H1 (cell line): ENCODE data around the gene SEL1L2. TPM values are rescaled to one million over a fixed set of nuclear protein-coding genes. Genes with fewer than 3 reads are reported as not detected.

Experiments used
- CTCF ChIA-PET: fragments of 300-600 bp; sonication (Branson Sonifier 250); formaldehyde crosslinking; loops from one replicate; lab custom pipeline; 2021; ENCODE audit not compliant: partially characterized antibody; lab: Charles Lee
- POLR2A ChIA-PET: fragments of 300-600 bp; sonication (Branson Sonifier 250); formaldehyde crosslinking; loops from one replicate; lab custom pipeline; 2021; ENCODE audit warnings: inconsistent platforms; ENCODE audit not compliant: partially characterized antibody; lab: Charles Lee
- DNase-seq, 2 experiments: peaks; one replicate each; pipeline versions ENCODE4 v3.0.0 to v3.0.0-alpha.2; 2010 to 2022; ENCODE audit warnings: low spot score in 2 of 2, low read depth in 1 of 2, mixed read lengths in 1 of 2
- FAIRE-seq: peaks from 2 replicates; lab custom pipeline; 2011; peaks lifted over from hg19 to GRCh38; lab: Jason Lieb, UNC
- H2AFZ ChIP-seq: 2 replicates; pipeline ENCODE4 v1.8.1; 2012; ENCODE audit warnings: low read length, inconsistent platforms
- H2AK5ac ChIP-seq: 2 replicates; pipeline ENCODE4 v1.6.1; 2013; ENCODE audit warnings: low read depth, low read length
- H2BK120ac ChIP-seq: replicated peaks from 2 replicates; pipeline ENCODE3; 2013; ENCODE audit warnings: low read depth, low read length, inconsistent platforms
- H2BK12ac ChIP-seq: 2 replicates; pipeline ENCODE4 v1.6.1; 2013; ENCODE audit warnings: low read depth, low read length
- H2BK15ac ChIP-seq: 2 replicates; pipeline ENCODE4 v1.6.1; 2013; ENCODE audit warnings: low read length
- H2BK20ac ChIP-seq: 2 replicates; pipeline ENCODE4 v1.6.1; 2013; ENCODE audit warnings: low read length
- H2BK5ac ChIP-seq: 2 replicates; pipeline ENCODE4 v1.6.1; 2013; ENCODE audit warnings: low read depth, low read length
- H3K14ac ChIP-seq: 2 replicates; pipeline ENCODE4 v1.6.1; 2013; ENCODE audit warnings: inconsistent platforms; ENCODE audit not compliant: insufficient read length
- H3K18ac ChIP-seq: 2 replicates; pipeline ENCODE4 v1.6.1; 2013; ENCODE audit warnings: low read length; ENCODE audit errors: extremely low read depth
- H3K23ac ChIP-seq: 2 replicates; pipeline ENCODE4 v1.6.1; 2013; ENCODE audit warnings: inconsistent platforms; ENCODE audit not compliant: insufficient read length
- H3K23me2 ChIP-seq: 2 replicates; pipeline ENCODE4 v1.6.1; 2013; ENCODE audit warnings: low read depth, low read length
- H3K27ac ChIP-seq: 2 replicates; pipeline ENCODE4 v1.6.1; 2011; ENCODE audit warnings: low read depth, low read length, inconsistent platforms
- H3K27me3 ChIP-seq, 4 experiments: replicated peaks in 1 of 4; 1 replicate in 1 of 4; 2 replicates in 3 of 4; pipeline versions ENCODE4 v1.6.1 to v1.8.1; 2011 to 2013; ENCODE audit warnings: low read length in 3 of 4, mild to moderate bottlenecking in 3 of 4, inconsistent platforms in 2 of 4, mixed read lengths in 2 of 4, moderate library complexity in 1 of 4; ENCODE audit not compliant: control insufficient read depth in 3 of 4, insufficient read depth in 3 of 4; ENCODE audit errors: extremely low read depth in 1 of 4
- H3K36me3 ChIP-seq, 4 experiments: 2 replicates each; pipeline versions ENCODE4 v1.6.1 to v1.8.1; 2011 to 2013; ENCODE audit warnings: mild to moderate bottlenecking in 4 of 4, low read length in 3 of 4, moderate library complexity in 2 of 4, control low read depth in 1 of 4, inconsistent platforms in 1 of 4; ENCODE audit not compliant: insufficient read depth in 4 of 4, control insufficient read depth in 2 of 4
- H3K4ac ChIP-seq: replicated peaks from 2 replicates; pipeline ENCODE3; 2013; ENCODE audit warnings: low read length, low read depth, mixed read lengths, inconsistent platforms; ENCODE audit not compliant: insufficient read length
- H3K4me1 ChIP-seq, 4 experiments: replicated peaks in 1 of 4; 1 replicate in 1 of 4; 2 replicates in 3 of 4; pipeline versions ENCODE4 v1.6.1 to v1.8.1; 2011 to 2013; ENCODE audit warnings: low read length in 3 of 4, inconsistent platforms in 2 of 4, mixed read lengths in 1 of 4; ENCODE audit not compliant: insufficient read depth in 4 of 4, control insufficient read depth in 3 of 4
- H3K4me2 ChIP-seq, 2 experiments: 2 replicates each; pipeline versions ENCODE4 v1.6.1 to v1.8.1; 2011 to 2013; ENCODE audit warnings: low read depth in 2 of 2, low read length in 2 of 2, control low read depth in 1 of 2, inconsistent platforms in 1 of 2, mild to moderate bottlenecking in 1 of 2; ENCODE audit not compliant: insufficient read depth in 1 of 2
- H3K4me3 ChIP-seq, 4 experiments: fragments of 200-600, 300-600 bp in 1 of 4; sonication (generic), shearing (Covaris generic), sonication (Bioruptor Twin) in 1 of 4; 2 replicates each; pipeline versions ENCODE4 v1.5.1 to v1.8.1; 2011 to 2016; ENCODE audit warnings: low read length in 4 of 4, low read depth in 3 of 4, control low read depth in 2 of 4, inconsistent platforms in 2 of 4, mild to moderate bottlenecking in 2 of 4, mixed read lengths in 1 of 4, moderate library complexity in 1 of 4; ENCODE audit not compliant: insufficient read depth in 2 of 4; ENCODE audit errors: extremely low read depth in 1 of 4
- H3K56ac ChIP-seq: replicated peaks from 2 replicates; pipeline ENCODE3; 2013; ENCODE audit warnings: low read depth, mild to moderate bottlenecking, mixed read lengths, low read length, inconsistent platforms; ENCODE audit not compliant: insufficient read length
- H3K79me1 ChIP-seq: 2 replicates; pipeline ENCODE4 v1.6.1; 2013; ENCODE audit warnings: low read depth, low read length, control low read depth
- H3K79me2 ChIP-seq, 2 experiments: 2 replicates each; pipeline versions ENCODE4 v1.6.1 to v1.8.1; 2012 to 2013; ENCODE audit warnings: low read length in 2 of 2, mild to moderate bottlenecking in 2 of 2, inconsistent platforms in 1 of 2; ENCODE audit not compliant: insufficient read depth in 2 of 2, control insufficient read depth in 1 of 2
- H3K9ac ChIP-seq, 4 experiments: replicated peaks in 1 of 4; 1 replicate in 1 of 4; 2 replicates in 3 of 4; pipeline versions ENCODE4 v1.6.1 to v1.8.1; 2011 to 2013; ENCODE audit warnings: low read depth in 3 of 4, low read length in 3 of 4, control low read depth in 2 of 4, mild to moderate bottlenecking in 2 of 4, moderate library complexity in 2 of 4, inconsistent platforms in 1 of 4; ENCODE audit errors: extremely low read depth in 1 of 4
- H3K9me3 ChIP-seq, 2 experiments: 2 replicates each; pipeline versions ENCODE4 v1.6.1 to v1.8.1; 2012 to 2013; ENCODE audit warnings: mild to moderate bottlenecking in 2 of 2, moderate library complexity in 2 of 2, control low read depth in 1 of 2, inconsistent platforms in 1 of 2, low read depth in 1 of 2, low read length in 1 of 2, mixed read lengths in 1 of 2; ENCODE audit not compliant: insufficient read depth in 2 of 2
- H4K20me1 ChIP-seq, 2 experiments: replicated peaks in 1 of 2; 2 replicates each; pipeline versions ENCODE3 to v1.8.1; 2011 to 2013; ENCODE audit warnings: inconsistent platforms in 2 of 2, low read length in 2 of 2, mild to moderate bottlenecking in 1 of 2; ENCODE audit not compliant: insufficient read depth in 2 of 2, control insufficient read depth in 1 of 2
- H4K5ac ChIP-seq: 2 replicates; pipeline ENCODE4 v1.6.1; 2013; ENCODE audit warnings: low read length, low read depth, mixed read lengths, inconsistent platforms; ENCODE audit not compliant: insufficient read length
- H4K8ac ChIP-seq: 2 replicates; pipeline ENCODE4 v1.8.0; 2013; ENCODE audit warnings: mild to moderate bottlenecking, moderate library complexity, low read length, inconsistent platforms; ENCODE audit not compliant: insufficient read depth; ENCODE audit errors: extremely low read depth
- H4K91ac ChIP-seq: replicated peaks from 2 replicates; pipeline ENCODE3; 2013; ENCODE audit warnings: low read length, mixed read lengths, inconsistent platforms; ENCODE audit not compliant: insufficient read length
- ASH2L ChIP-seq: fragments of 200-600, 300-600 bp; sonication (generic); IDR thresholded peaks from one replicate; pipeline ENCODE4 v1.7.1; 2017; ENCODE audit warnings: low read length
- BACH1 ChIP-seq: IDR thresholded peaks from 2 replicates; pipeline ENCODE4 v1.6.1; 2012; ENCODE audit warnings: low read length, improper control_type of control experiment
- CTCF ChIP-seq, 3 experiments: IDR thresholded peaks; 1 replicate in 2 of 3; 2 replicates in 1 of 3; pipeline versions ENCODE4 v1.5.1 to v1.6.1; 2011; ENCODE audit warnings: low read length in 3 of 3, mild to moderate bottlenecking in 3 of 3, inconsistent platforms in 2 of 3, low read depth in 1 of 3, moderate library complexity in 1 of 3; ENCODE audit not compliant: insufficient read depth in 1 of 3; ENCODE audit errors: control extremely low read depth in 1 of 3
- KDM4A ChIP-seq: IDR thresholded peaks from one replicate; pipeline ENCODE4 v1.7.1; 2012; ENCODE audit warnings: low read depth, mild to moderate bottlenecking, moderate library complexity, low read length, inconsistent platforms; ENCODE audit not compliant: severe bottlenecking
- KDM5A ChIP-seq: fragments of 200-600 bp; IDR thresholded peaks from 2 replicates; pipeline ENCODE4 v1.7.1; 2012; ENCODE audit warnings: mild to moderate bottlenecking, low read length, inconsistent platforms, mixed read lengths
- POLR2A ChIP-seq, 2 experiments: IDR thresholded peaks; 1 replicate in 1 of 2; 2 replicates in 1 of 2; pipeline ENCODE4 v1.6.1; 2011; ENCODE audit warnings: low read depth in 2 of 2, low read length in 2 of 2, mild to moderate bottlenecking in 2 of 2; ENCODE audit errors: control extremely low read depth in 1 of 2
- RBBP5 ChIP-seq: IDR thresholded peaks from 2 replicates; pipeline ENCODE4 v1.7.1; 2012; ENCODE audit warnings: low read depth, mild to moderate bottlenecking, inconsistent platforms, low read length, moderate library complexity, borderline replicate concordance
- SIX5 ChIP-seq: IDR thresholded peaks from 2 replicates; pipeline ENCODE4 v1.6.1; 2011; ENCODE audit warnings: mild to moderate bottlenecking, low read depth, low read length
- SP4 ChIP-seq: IDR thresholded peaks from 2 replicates; pipeline ENCODE4 v1.6.1; 2012; ENCODE audit warnings: low read length, inconsistent platforms
- SRF ChIP-seq: IDR thresholded peaks from 2 replicates; pipeline ENCODE4 v1.6.1; 2011; ENCODE audit warnings: mild to moderate bottlenecking, low read depth, low read length, moderate library complexity
- SUZ12 ChIP-seq: fragments of 200-600 bp; sonication (generic); IDR thresholded peaks from 2 replicates; pipeline ENCODE4 v1.6.1; 2012; ENCODE audit warnings: mild to moderate bottlenecking, inconsistent platforms, low read length, moderate library complexity, mixed read lengths
- USF2 ChIP-seq: IDR thresholded peaks from 2 replicates; pipeline ENCODE4 v1.6.1; 2011; ENCODE audit warnings: low read length, improper control_type of control experiment
- WGBS, 2 experiments: shearing (Covaris generic) in 1 of 2; methylation state at CpG; one replicate each; pipeline versions ENCODE4 v1.1.6 to v1.1.7; 2013 to 2015; ENCODE audit warnings: low lambda C conversion rate in 2 of 2, mixed read lengths in 2 of 2, inconsistent platforms in 1 of 2, low coverage in 1 of 2, missing lambda C conversion rate in 1 of 2; ENCODE audit not compliant: insufficient replicate concordance in 2 of 2, insufficient coverage in 1 of 2, insufficient read length in 1 of 2; ENCODE audit errors: extremely low coverage in 1 of 2, missing lambda C conversion rate in 1 of 2; 5-methylcytosine and 5-hydroxymethylcytosine counted together
- polyA plus RNA-seq, 7 experiments: library from polyadenylated mRNA; depleted of rRNA in 3 of 7; stranded (reverse) in 5 of 7; unstranded in 2 of 7; fragments of >200 nt in 5 of 7; fragments of 200-250 nt in 2 of 7; gene quantifications; 1 replicate in 5 of 7; 2 replicates in 1 of 7; 4 replicates in 1 of 7; pipeline versions ENCODE4 v1.2.1 to v1.2.3, GENCODE V29; 2011 to 2013; ENCODE audit warnings: missing spikeins in 2 of 7, mixed read lengths in 2 of 7
- total RNA-seq: library from RNA; stranded (reverse); fragmentation: NEBNext Ultra II Directional; extraction: Animal tissue kit (Norgen Biotek cat#: 25700); gene quantifications from 2 replicates; pipeline ENCODE4 v1.2.1, GENCODE V29; 2021

SEL1L2 gene
- total and polyA plus RNA-seq, 2 of the 8 experiments (the other 6 are each of a cell fraction or from before 2014, with no cell fraction given) = not detected

- no peak overlapping the region for H3K14ac ChIP-seq
- no peak overlapping the region for H4K91ac ChIP-seq
- H3K23ac ChIP-seq = no peak overlapping the region
- no peaks in the 10 kb centered on the region for H3K27me3 ChIP-seq
- H3K79me1 ChIP-seq = no peaks in the 10 kb centered on the region
- WGBS, 2 experiments = 96% methylated on average over 3 of the region's 3 CpGs; no CpG with 5 or more reads in 1 of the 2 experiments
- no peak overlapping the region for H2BK5ac ChIP-seq
- H3K9me3 ChIP-seq = no peaks in the 10 kb centered on the region
- no peak overlapping the region for H3K56ac ChIP-seq
- H2BK12ac ChIP-seq = no peak overlapping the region
- no peak overlapping the region for H2AFZ ChIP-seq
- no peak overlapping the region for H3K4me3 ChIP-seq
- H3K4me1 ChIP-seq = no peaks in the 10 kb centered on the region
- no peak overlapping the region for H2BK20ac ChIP-seq
- H3K79me2 ChIP-seq = no peaks in the 10 kb centered on the region
- H3K4ac ChIP-seq = no peak overlapping the region
- H4K5ac ChIP-seq = no peak overlapping the region
- H3K23me2 ChIP-seq = no peaks in the 10 kb centered on the region
- CTCF ChIA-PET = interaction anchor here (1.6 to 5.6 kb wide), 2 partner anchors 224 to 238 kb away, joined by 6 to 60 read pairs; no protein-coding TSS in a partner anchor
- no peak overlapping the region for H3K18ac ChIP-seq
- H3K4me2 ChIP-seq = no peak overlapping the region
- H3K36me3 ChIP-seq = peaks cover 11 to 49% (median 39%) of the 10 kb centered on the region in 4 experiments
- FAIRE-seq (no peak), DNase-seq (no peak)
- H2AK5ac ChIP-seq = no peak overlapping the region
- no peak overlapping the region for H2BK15ac ChIP-seq
- H4K20me1 ChIP-seq = no peaks in the 10 kb centered on the region
- H3K27ac ChIP-seq = no peak overlapping the region
- H3K9ac ChIP-seq = no peak overlapping the region
- POLR2A ChIA-PET = interaction anchor here (1.2 kb wide), 1 partner anchor 32 kb away, joined by 3 read pairs; the partner anchor contains the start of genes ESF1 and NDUFAF5
- no peak overlapping the region for H4K8ac ChIP-seq
- H2BK120ac ChIP-seq = no peak overlapping the region
- TF ChIP-seq SUZ12 (no peak), SRF (no peak), CTCF (IDR thresholded peaks at IDR 0.05; ENCODE audit: control extremely low read depth in 1 of 3, insufficient read depth in 1 of 3, low read depth in 1 of 3, low read length in 3 of 3) (no peak), ASH2L (no peak), POLR2A (IDR thresholded peaks at IDR 0.05; ENCODE audit: control extremely low read depth in 1 of 2, low read depth in 2 of 2, low read length in 2 of 2) (no peak), RBBP5 (no peak), KDM5A (no peak), SP4 (no peak), SIX5 (no peak), KDM4A (no peak), BACH1 (no peak), USF2 (no peak)
These were observed 173.7 kb downstream of the SEL1L2 start for GRCh38 chr20:13816757-13817156.
